IPS-15b (cell line): Measurements from ENCODE around the gene IFIT5.
A peak's percentile ranks its signal among the peaks of the same experiment; 100 is the strongest.
"Not testable (repeated sequence)": the region's sequence is repeated elsewhere in the genome, so short reads cannot be mapped to it uniquely, and the experiment has no call there.

Experiments used
- H3K27me3 ChIP-seq: one replicate; pipeline ENCODE4 v1.6.1; 2013; ENCODE audit warnings: low read length; ENCODE audit not compliant: control insufficient read depth, insufficient read depth
- H3K36me3 ChIP-seq: one replicate; pipeline ENCODE4 v1.6.1; 2013; ENCODE audit warnings: low read length; ENCODE audit not compliant: control insufficient read depth, insufficient read depth
- H3K4me1 ChIP-seq: one replicate; pipeline ENCODE4 v1.6.1; 2013; ENCODE audit warnings: mild to moderate bottlenecking, low read length; ENCODE audit not compliant: control insufficient read depth, insufficient read depth
- H3K4me3 ChIP-seq: one replicate; pipeline ENCODE4 v1.5.1; 2013; ENCODE audit warnings: low read depth, low read length
- H3K9ac ChIP-seq: one replicate; pipeline ENCODE4 v1.6.1; 2013; ENCODE audit warnings: low read depth, mild to moderate bottlenecking, low read length
- H3K9me3 ChIP-seq: one replicate; pipeline ENCODE4 v1.6.1; 2013; ENCODE audit warnings: mild to moderate bottlenecking, low read length; ENCODE audit not compliant: control insufficient read depth, insufficient read depth

IFIT5 gene

DNA sequence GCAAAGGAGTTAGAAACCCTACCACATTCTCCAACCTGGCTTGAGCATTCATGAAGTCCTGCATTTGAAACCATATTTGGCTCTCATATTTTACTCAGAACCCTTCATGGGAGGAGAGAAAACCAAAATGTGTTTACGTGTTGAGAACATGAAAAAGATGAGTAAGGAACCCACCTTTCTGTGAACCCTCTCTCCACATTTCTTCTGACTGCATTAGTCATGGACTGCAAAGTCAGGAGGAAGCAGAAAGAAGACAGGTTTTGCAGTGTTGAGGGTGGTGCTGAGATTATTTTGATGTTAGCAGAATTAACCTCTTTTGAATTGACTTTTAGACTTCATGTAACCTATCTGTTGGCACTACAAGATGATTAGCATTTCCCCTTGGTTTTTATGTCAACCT is 31.6 kb upstream of the IFIT5 start:
- Histone ChIP-seq H3K4me1 (peaks cover 6% of the 10 kb centered on the region), H3K9me3 (no peaks in the 10 kb centered on the region), H3K9ac (no peak overlapping the region), H3K27me3 (no peaks in the 10 kb centered on the region), H3K36me3 (no peaks in the 10 kb centered on the region), H3K4me3 (no peak overlapping the region)

DNA sequence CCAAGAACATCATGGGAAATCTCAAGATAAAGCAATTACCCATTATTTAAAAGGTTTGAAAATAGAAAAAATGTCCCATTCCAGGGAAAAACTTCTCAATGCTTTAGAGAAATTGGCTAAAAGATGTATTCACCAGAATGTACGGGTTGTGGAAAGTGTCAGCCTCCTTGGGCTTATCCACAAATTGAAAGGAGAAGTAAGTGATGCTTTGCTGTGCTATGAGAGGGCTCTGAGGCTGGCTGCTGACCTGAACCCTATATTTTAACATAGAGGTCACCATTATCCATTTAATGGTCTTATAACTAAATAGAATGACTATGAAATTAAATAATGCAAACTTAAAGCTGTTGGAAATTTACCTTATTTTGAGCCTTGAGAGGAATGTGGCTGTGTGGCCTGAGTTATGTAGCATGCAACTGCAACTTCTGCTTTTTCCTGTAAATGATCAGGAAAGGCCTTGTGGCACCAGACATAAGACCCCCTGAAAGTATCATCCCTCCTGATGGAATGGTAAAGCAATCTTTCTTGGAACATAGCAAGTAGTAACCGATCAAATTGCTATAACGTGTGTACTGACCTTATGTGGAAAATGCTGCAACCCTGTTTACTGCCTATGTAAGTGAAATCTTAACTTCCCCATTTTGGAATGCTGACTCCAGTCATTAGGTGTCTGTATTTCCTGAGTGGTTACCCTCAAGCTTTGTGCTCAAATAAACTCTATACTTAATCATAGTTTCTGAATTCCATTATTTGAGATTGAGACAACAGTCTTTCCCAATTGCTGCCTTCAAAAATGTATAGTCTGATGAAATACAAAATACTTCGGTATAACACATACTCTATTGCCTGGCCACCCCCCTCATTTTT is 29.7 kb upstream of the IFIT5 start:
- peaks cover 6% of the 10 kb centered on the region for H3K4me1 ChIP-seq
- H3K9me3 ChIP-seq: no peaks in the 10 kb centered on the region
- no peaks in the 10 kb centered on the region for H3K36me3 ChIP-seq
- no peaks in the 10 kb centered on the region for H3K27me3 ChIP-seq
- no peak overlapping the region for H3K4me3 ChIP-seq
- no peak overlapping the region for H3K9ac ChIP-seq

DNA sequence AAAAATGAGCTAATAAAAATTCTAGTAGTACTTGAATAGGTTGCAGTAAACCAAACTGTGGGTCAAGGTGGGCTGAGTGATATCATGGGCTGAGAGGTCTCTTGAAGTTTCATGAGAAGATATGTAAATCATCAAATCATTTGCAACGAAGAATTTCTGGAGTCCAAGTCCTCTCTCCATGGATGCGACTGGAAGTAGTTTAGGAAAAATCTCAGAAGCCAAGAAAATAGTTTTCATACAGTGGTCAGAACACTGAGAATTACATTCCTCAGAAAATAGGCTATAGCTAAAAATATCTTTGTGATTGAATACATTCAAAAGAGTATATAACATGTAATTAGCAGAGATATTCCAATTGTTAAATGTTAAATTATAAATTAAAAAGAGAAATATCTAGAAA is 25.6 kb upstream of the IFIT5 start:
- no peaks in the 10 kb centered on the region for H3K27me3 ChIP-seq
- H3K9ac ChIP-seq: no peak overlapping the region
- H3K9me3 ChIP-seq: no peaks in the 10 kb centered on the region
- no peaks in the 10 kb centered on the region for H3K36me3 ChIP-seq
- H3K4me3 ChIP-seq: no peak overlapping the region
- peaks cover 15% of the 10 kb centered on the region for H3K4me1 ChIP-seq

GRCh38 chr10:89389254-89389653 is 25.1 kb upstream of the IFIT5 start:
- H3K9ac ChIP-seq: no peak overlapping the region
- peaks cover 15% of the 10 kb centered on the region for H3K4me1 ChIP-seq
- H3K4me3 ChIP-seq: no peak overlapping the region
- no peaks in the 10 kb centered on the region for H3K27me3 ChIP-seq
- H3K9me3 ChIP-seq: no peaks in the 10 kb centered on the region
- H3K36me3 ChIP-seq: no peaks in the 10 kb centered on the region

DNA sequence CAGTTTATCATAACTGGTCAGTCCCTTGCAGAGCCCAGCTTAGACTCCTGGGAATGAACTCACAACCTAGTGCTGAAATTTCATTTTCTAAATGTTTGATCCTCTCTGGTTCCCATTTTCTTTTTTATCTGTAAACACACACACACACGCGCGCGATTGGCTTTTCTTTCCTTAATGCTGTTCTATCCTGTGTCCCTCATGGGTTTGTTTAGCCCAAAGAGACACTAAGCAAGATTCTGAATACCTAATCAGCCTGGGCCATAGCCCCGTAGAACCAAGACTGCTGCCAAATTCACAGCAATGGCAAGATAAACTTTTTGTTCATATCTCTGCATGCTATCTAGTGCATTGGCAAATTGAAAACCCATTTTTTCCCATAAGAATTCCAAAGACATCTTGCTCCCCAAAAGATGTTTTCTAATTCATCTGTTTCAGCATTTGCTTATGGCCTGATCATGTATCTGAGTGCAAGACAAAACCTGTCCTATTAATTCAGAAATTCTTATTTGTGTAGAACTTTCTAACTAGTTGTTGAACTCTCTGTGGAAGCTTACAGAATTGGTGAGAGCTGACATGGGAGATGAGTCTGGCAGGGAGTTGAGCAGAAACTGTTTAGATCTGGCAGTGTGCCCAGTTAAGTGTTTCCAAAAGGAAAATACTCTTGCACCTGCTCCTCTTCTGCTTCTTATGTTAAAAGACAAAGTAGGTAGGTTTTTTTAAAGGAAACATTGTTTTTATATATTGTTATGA is 23.7 kb upstream of the IFIT5 start:
- no peaks in the 10 kb centered on the region for H3K36me3 ChIP-seq
- H3K4me1 ChIP-seq: peaks cover 15% of the 10 kb centered on the region
- no peaks in the 10 kb centered on the region for H3K9me3 ChIP-seq
- no peak overlapping the region for H3K4me3 ChIP-seq
- no peaks in the 10 kb centered on the region for H3K27me3 ChIP-seq
- H3K9ac ChIP-seq: no peak overlapping the region

- not testable (repeated sequence) for H3K9me3 ChIP-seq, H3K4me3 ChIP-seq, H3K27me3 ChIP-seq, H3K9ac ChIP-seq, H3K36me3 ChIP-seq
- H3K4me1 ChIP-seq: peaks cover 14% of the 10 kb centered on the region
Observed at GRCh38 chr10:89391226-89391576, 23.2 kb upstream of the IFIT5 start.

GRCh38 chr10:89391907-89392756 is 22.2 kb upstream of the IFIT5 start, which contains the start of gene IFIT1:
Gene IFIT1 (plus strand): TSS chr10:89392623. CDS start chr10:89392713, 90 bp downstream.
- Histone ChIP-seq H3K9ac (peak within 1 kb of the TSS; percentile 19), H3K4me3 (peak within 1 kb of the TSS; percentile 66)

DNA sequence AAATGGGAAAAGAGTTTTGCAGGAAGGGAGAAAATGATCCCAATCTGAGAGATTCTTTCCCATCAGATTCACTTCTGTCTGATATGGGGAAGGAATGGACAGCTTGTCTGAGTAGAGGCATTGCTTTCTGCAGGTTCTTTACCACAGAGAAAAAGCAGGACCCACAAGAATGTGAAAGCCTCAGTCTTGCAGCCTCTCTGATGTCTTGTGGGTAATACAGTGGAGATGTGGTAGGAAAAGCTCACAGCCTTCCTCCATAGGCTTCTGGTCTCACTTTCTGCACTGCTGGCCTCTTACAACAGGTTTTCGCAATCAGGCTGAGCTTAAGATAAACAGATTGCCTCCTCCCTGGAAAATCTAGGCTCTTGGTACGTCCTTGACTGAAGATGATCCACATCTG is 21.4 kb upstream of the IFIT5 start:
- H3K27me3 ChIP-seq: no peaks in the 10 kb centered on the region
- H3K9me3 ChIP-seq: no peaks in the 10 kb centered on the region
- peak overlapping the region; percentile 66 for H3K4me3 ChIP-seq
- H3K9ac ChIP-seq: no peak overlapping the region
- H3K36me3 ChIP-seq: no peaks in the 10 kb centered on the region
- H3K4me1 ChIP-seq: peaks cover 8% of the 10 kb centered on the region

More at GRCh38 chr10:89391907-89392756, 22.2 kb upstream of the IFIT5 start, which contains the start of gene IFIT1:
- Histone ChIP-seq H3K36me3 (no peaks in the 10 kb centered on the region), H3K9me3 (no peaks in the 10 kb centered on the region), H3K27me3 (no peaks in the 10 kb centered on the region), H3K4me1 (peaks cover 8% of the 10 kb centered on the region)

DNA sequence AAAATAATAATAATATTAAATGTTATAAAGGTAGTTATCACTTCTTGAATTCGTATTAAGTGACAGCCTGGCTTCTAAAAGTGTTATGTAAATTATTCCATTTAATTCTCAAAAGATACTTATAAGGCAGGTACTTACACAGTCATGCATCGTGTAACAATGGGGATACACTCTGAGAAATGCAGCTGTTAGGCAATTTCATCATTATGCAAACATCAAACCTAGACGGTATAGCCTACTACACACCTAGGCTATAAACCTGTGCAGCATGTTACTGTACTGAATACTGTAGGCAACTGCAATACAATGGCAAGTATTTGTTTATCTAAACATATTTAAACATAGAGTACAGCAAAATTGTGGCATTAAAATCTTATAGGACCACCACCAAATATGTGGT is 20.5 kb upstream of the IFIT5 start:
- Histone ChIP-seq H3K4me3 (no peak overlapping the region), H3K4me1 (peaks cover 8% of the 10 kb centered on the region), H3K9me3 (no peaks in the 10 kb centered on the region), H3K9ac (no peak overlapping the region), H3K27me3 (no peaks in the 10 kb centered on the region), H3K36me3 (no peaks in the 10 kb centered on the region)

GRCh38 chr10:89395141-89395540 is 19.2 kb upstream of the IFIT5 start:
- no peaks in the 10 kb centered on the region for H3K9me3 ChIP-seq
- H3K4me1 ChIP-seq: peaks cover 8% of the 10 kb centered on the region
- H3K9ac ChIP-seq: no peak overlapping the region
- no peaks in the 10 kb centered on the region for H3K36me3 ChIP-seq
- H3K4me3 ChIP-seq: no peak overlapping the region
- H3K27me3 ChIP-seq: no peaks in the 10 kb centered on the region

GRCh38 chr10:89398003-89398749 is 16.2 kb upstream of the IFIT5 start:
- no peak overlapping the region for H3K9ac ChIP-seq
- H3K4me1 ChIP-seq: peaks cover under 1% of the 10 kb centered on the region
- no peak overlapping the region for H3K4me3 ChIP-seq
- H3K27me3 ChIP-seq: no peaks in the 10 kb centered on the region
- H3K9me3 ChIP-seq: no peaks in the 10 kb centered on the region
- H3K36me3 ChIP-seq: no peaks in the 10 kb centered on the region
